NT2/D1 (cell line): ENCODE data around the gene USP44.

Experiments
- SUZ12 ChIP-seq: IDR thresholded peaks from 2 replicates; pipeline ENCODE4 v1.6.1; 2011; ENCODE audit not compliant: insufficient read length, insufficient read depth; ENCODE audit errors: extremely low read depth
- YY1 ChIP-seq: IDR thresholded peaks from 2 replicates; pipeline ENCODE4 v1.6.1; 2011; ENCODE audit not compliant: insufficient read length, insufficient read depth
- ZNF274 ChIP-seq: IDR thresholded peaks from 2 replicates; pipeline ENCODE4 v1.6.1; 2011; ENCODE audit warnings: mild to moderate bottlenecking, low read depth, low read length

GRCh38 chr12:95511977-95512376, 39.3 kb downstream of the USP44 start:
- TF ChIP-seq SUZ12 (no peak), YY1 (no peak), ZNF274 (no peak)
